ENCODE measurements around the gene CCHCR1. TPM values are rescaled to one million over a fixed set of nuclear protein-coding genes. Genes with fewer than 3 reads are reported as not detected.

The CCHCR1 gene
- total and polyA plus RNA-seq, 9 of the 15 experiments (the other 6 are each of a cell fraction or from before 2014, with no cell fraction given): 1.2 to 47.3 (median 32.0) TPM

GRCh38 chr6:31107052-31107451, 50.5 kb downstream of the CCHCR1 start:
- H3K9me1 ChIP-seq (ENCODE audit: control insufficient read depth, insufficient read depth, low read length): no peaks in the 10 kb centered on the region
- no peak for ATAC-seq
- H3K27me3 ChIP-seq (ENCODE audit: control insufficient read depth in 2 of 2, insufficient read depth in 2 of 2, low read length in 2 of 2): peaks cover 35 to 45% of the 10 kb centered on the region in 2 experiments
- no peaks in the 10 kb centered on the region for H3K36me3 ChIP-seq (ENCODE audit: control insufficient read depth, insufficient read depth, low read length)
- TF ChIP-seq HIVEP1 (CRISPR knock-in tag; IDR thresholded peaks at IDR 0.05) (no peak), ZSCAN29 (IDR thresholded peaks at IDR 0.05) (no peak), PHF21A (IDR thresholded peaks at IDR 0.05; ENCODE audit: borderline replicate concordance, low read depth) (no peak), RHOXF2B (CRISPR knock-in tag; conservative IDR thresholded peaks at IDR 0.05) (no peak), SRSF9 (IDR thresholded peaks at IDR 0.05; ENCODE audit: borderline replicate concordance, low read depth, low read length) (no peak), FOXO4 (CRISPR knock-in tag; IDR thresholded peaks at IDR 0.05) (no peak), MAFG (tag; conservative IDR thresholded peaks at IDR 0.05) (no peak), CC2D1A (IDR thresholded peaks at IDR 0.05) (no peak), ZNF347 (CRISPR knock-in tag; IDR thresholded peaks at IDR 0.05; ENCODE audit: low read depth) (no peak), ZKSCAN3 (CRISPR knock-in tag; IDR thresholded peaks at IDR 0.05) (no peak), ZNF263 (CRISPR knock-in tag; IDR thresholded peaks at IDR 0.05; ENCODE audit: borderline replicate concordance) (no peak), HMG20B (CRISPR knock-in tag; IDR thresholded peaks at IDR 0.05) (no peak), ZBTB1 (CRISPR knock-in tag; IDR thresholded peaks at IDR 0.05; ENCODE audit: borderline replicate concordance, low read depth) (no peak), GTF2B (IDR thresholded peaks at IDR 0.05; ENCODE audit: extremely low read depth, insufficient read length) (no peak), ZNF277 (CRISPR knock-in tag; IDR thresholded peaks at IDR 0.05; ENCODE audit: borderline replicate concordance) (no peak)
- DNase-seq (ENCODE audit: extremely low read depth in 1 of 4, low spot score in 3 of 4): no peak
- H3K4me1 ChIP-seq (replicated peaks in 1 of 2; ENCODE audit: control insufficient read depth in 2 of 2, insufficient read depth in 2 of 2, low read length in 2 of 2): no peaks in the 10 kb centered on the region; a peak in 1 of 5 replicates
- H3K27ac ChIP-seq (ENCODE audit: extremely low read depth, low read depth, low read length): no peak overlapping the region
- no peak overlapping the region for H2AFZ ChIP-seq (ENCODE audit: low read depth, low read length)
- no peak overlapping the region for H3K4me3 ChIP-seq
- BruUV-seq (replicated peaks): no TSS peak
- ChIA-PET CTCF (ENCODE audit: low intra/inter-chr PET ratio) (interaction anchor here (0.6 kb wide), 1 partner anchor 90 kb away, joined by 4 read pairs; no protein-coding TSS in a partner anchor), POLR2A (no interaction called here)
- no peaks in the 10 kb centered on the region for H3K79me2 ChIP-seq (ENCODE audit: control insufficient read depth, insufficient read depth, low read length)
- 3% methylated on average over 4 of the region's 4 CpGs for whole genome bisulfite sequencing (ENCODE audit: insufficient coverage, low coverage, missing lambda C conversion rate)
- in situ Hi-C loops (cut with MboI) (no loop called here), intact Hi-C loops (cut with micrococcal nuclease) (no loop called here)
- FAIRE-seq: no peak
- H3K9me3 ChIP-seq (replicated peaks; ENCODE audit: control insufficient read depth, insufficient read depth, low read depth, low read length): no peaks in the 10 kb centered on the region
- H4K20me1 ChIP-seq (replicated peaks; ENCODE audit: control insufficient read depth, insufficient read depth, low read length): peaks cover 3% of the 10 kb centered on the region; the same call in 1 of the 2 replicates
- H3K9ac ChIP-seq (ENCODE audit: insufficient read depth in 1 of 2, low read depth in 2 of 2, low read length in 2 of 2): no peak overlapping the region
- no peak overlapping the region for H3K4me2 ChIP-seq (ENCODE audit: insufficient read depth, low read length)
